ENCODE data around the gene NLRP1.

- no peak for TF ChIP-seq CTCF (conservative IDR thresholded peaks at IDR 0.05; ENCODE audit: low read length)
- TF ChIP-seq EZH2phosphoT487 (IDR thresholded peaks at IDR 0.05; ENCODE audit: borderline replicate concordance), result no peak
Observed at GRCh38 chr17:5624211-5624610, 39.9 kb upstream of the NLRP1 start.

All from Loucy (cell line).